NCI-H1694 treated with DMSO at 0.1 percent for 48 hours (cell line): ENCODE data around the gene HAP1.
"Not testable (repeated sequence)": the region's sequence is repeated elsewhere in the genome, so short reads cannot be mapped to it uniquely, and the experiment has no call there.

Experiments
- DNase-seq: peaks from one replicate; lab custom pipeline; 2025; lab: John Stamatoyannopoulos, UW

HAP1 gene

DNA sequence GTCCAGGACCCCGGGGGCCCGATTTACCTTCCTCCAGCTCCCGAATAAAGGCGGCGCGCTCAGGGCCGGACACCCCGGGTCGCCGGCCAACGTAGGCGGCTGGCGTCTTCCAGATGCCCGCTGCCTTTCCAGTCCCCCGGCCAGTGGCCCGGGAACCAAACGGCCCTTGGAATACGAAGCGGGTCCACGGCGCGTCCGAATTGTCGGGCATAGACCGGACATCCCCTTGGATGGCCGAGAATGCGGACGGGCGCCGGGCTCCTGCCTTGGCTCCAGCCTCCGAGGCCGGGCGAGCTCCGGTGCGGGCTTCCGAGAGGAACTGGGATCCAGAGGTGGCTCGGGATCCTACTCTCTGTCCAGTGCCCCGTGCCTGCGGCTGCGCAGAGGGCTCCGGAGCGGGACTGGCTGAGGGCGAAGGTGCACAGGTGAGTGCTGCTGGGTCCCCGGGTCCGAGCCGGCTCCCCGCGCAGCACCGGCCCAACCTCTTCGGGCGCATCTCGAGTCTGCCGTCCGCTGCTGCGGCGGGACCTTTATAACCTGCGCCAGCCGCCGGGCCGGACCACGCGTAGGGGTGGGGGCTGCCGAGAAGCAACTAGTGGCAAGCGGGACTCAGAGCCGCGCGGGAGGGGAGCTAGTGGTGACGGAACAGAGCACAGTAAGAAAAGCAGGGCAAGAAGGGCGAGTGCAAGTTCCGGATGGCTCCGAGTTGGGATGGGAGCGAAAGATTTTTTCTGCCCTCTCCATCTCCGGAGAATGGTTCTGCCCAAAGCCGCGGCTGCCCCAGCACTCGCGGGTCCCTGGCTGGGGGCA is at the start of gene HAP1:
Gene HAP1, minus strand, starts transcription at position 505 of the 810 bp plus-strand sequence. Its CDS starts 9 bp downstream, at position 496.
- DNase-seq = no peak

DNA sequence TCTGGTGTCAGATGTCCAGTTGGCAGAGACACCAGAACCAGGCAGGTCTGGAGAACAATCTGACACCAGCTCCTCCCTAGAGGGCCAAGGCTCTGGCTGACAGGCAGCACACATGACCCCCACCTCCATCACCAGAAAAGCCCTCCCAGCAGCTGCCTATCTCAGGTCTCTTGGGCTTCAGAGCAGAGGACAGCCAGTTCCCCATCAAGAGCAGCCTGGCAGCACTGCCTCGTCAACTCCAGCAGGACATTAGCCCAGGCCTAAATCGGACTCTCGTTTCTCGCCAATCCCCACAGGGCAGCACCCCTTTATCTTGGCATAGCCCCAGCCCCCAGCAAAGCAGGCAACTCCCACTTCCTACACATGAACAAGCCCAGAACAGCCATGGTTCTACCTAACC is 47.7 kb upstream of the HAP1 start:
- no peak for DNase-seq

DNA sequence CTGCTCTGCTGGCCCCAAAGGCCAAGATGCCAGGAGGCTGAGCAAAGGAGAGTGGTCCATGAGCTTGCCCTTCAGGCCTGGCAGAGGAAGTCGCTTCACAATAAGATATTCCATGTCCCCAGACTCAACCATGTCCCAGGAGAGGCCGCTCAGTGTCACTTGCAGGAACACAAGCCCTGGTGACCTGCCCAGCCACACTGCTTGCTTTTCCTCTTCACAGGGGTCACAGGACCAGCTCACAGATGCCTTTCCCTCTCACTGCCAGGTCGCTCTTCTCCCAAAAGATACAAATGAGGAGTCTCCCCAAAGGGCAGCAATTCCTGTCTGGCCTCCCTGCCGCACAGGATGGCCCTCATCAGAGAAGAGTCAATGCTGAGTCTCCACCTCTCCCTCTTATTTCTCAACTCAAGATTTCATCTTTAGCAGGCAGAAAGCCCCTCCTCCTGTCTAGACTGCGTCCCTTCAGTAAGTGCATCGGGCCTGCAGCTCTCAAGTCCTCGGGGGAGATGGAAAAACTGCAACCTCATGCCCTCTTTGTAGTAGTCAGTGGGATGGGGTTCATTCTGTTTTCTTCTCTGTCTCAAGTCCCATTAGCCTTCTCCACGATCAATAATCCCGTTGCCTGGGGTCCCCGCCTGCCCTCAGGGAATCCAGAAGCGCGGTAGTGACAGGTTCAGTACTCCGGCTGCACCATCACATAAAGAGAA is 47.1 kb upstream of the HAP1 start:
- no peak for DNase-seq

- DNase-seq = no peak
Measured at GRCh38 chr17:41779954-41780353, 45.5 kb upstream of the HAP1 start.

DNA sequence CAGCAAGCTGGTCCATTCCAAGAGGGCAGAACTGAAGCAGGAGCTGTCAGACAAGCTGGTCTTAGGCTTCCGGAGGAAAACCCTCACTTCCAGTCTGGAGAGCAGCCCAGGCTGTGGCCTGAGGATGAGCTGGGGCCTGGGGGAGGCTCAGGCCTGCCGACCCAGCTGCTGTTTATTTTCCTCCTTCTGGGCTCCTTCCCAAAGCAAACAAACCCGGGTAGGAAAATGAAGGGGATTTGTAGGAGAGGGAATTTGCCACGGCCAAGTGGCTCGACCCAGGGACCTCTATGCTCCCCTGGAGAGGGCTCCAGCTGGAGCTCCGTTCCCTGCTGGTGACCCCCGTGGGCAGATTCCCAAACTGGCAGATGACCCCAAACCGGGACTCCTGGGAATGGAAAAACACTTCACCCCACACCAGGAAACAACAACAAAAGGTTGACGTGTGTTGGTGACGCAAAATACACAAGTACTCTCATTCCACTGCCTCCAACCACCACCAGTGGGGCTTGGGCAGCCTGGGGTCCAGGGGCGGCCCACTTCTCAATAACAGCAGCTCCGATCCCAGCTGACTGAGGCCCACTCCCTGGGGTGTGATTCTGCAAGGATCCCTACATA is 43.2 kb upstream of the HAP1 start:
- peak; percentile 60 for DNase-seq

DNA sequence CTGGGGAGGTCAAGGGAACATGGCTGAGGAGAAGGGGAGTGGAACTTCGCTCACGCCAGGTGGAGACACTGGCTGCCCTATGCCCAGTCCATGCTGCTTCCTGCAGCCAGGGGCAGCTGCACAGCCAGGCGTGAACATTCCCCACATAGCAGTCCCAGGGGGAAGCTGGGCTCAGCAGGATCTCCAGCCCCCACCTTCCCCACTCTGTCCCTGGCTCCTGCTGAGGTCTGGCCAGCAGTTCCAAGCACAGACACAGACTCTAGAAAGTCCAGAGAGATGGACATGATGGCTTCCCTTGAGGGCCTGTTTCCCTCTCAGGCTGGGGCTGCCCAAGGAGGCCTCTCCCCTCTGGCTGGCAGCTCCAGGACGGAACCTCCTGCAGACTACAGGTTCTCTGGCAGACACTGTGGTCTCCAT is 42.7 kb upstream of the HAP1 start:
- DNase-seq = no peak

GRCh38 chr17:41776262-41776900 is 41.9 kb upstream of the HAP1 start:
- DNase-seq = not testable (repeated sequence)

GRCh38 chr17:41775394-41776226 is 41.2 kb upstream of the HAP1 start:
- DNase-seq = no peak

DNA sequence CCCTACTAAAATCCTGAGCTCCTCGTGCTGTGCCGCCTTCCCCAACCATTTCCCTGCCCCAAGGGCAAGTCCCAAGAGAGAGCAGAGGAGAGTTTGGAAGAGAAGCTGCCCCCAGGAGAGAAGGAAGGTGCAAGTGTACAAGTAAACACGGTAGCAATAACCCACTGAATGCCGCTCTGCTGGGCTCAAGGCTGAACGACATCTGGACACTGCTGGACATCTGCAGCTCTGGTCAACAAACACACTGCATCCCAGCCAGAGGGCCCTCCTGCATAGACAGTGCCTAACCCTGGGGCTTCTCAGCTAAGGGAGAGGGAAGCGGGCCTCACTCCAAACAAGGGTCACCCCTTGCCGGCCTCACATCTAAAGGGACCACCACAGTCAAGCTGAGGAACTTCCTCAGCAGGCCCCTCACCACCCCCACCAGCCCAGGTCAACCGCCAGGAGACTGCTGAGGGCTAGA is 39.3 kb upstream of the HAP1 start:
- no peak for DNase-seq

- DNase-seq = peak; percentile 29
Measured at GRCh38 chr17:41773190-41773588, 38.7 kb upstream of the HAP1 start.

- DNase-seq = no peak
Measured at GRCh38 chr17:41772586-41773189, 38.2 kb upstream of the HAP1 start.

GRCh38 chr17:41772218-41772585 is 37.8 kb upstream of the HAP1 start:
- DNase-seq = no peak

DNA sequence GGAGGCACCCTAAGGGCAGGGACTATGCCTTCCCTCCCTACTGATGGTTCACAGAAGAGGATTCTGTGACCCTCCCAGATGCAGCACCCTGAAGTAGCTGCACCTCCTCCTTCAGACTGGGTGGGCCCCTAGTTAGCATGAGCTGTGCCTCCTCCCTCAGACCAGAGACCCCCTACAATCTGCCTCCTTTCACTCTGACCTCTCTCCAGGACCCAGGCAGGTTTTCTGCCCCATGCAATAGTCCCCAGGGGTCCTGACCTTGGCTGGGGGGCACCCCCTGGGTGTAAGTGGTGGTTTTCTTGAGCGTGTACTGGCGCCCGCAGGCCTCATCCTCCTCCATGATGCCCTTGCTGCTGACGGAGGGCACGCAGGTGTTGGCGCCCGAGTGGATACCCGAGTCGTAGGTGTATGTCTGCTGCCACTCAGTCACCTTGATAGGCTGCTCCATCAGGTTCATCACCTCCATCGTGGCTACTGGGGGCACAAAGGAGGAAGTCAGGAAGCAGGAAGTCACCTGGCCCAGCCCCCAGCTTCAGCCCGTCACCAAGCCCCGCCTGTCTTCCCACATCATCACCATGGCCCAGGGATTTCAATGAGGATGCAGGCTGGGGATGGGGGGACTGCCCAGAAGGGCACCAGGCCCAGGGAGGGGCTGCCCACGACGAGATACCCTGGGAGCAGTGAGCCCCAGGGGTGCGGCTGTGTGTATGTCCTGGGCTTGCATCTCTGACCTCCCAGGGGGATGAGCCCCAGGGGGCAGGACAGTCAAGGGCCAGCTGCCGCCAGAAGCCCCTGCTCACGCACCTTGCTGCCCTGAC is 37.2 kb upstream of the HAP1 start:
- no peak for DNase-seq

DNA sequence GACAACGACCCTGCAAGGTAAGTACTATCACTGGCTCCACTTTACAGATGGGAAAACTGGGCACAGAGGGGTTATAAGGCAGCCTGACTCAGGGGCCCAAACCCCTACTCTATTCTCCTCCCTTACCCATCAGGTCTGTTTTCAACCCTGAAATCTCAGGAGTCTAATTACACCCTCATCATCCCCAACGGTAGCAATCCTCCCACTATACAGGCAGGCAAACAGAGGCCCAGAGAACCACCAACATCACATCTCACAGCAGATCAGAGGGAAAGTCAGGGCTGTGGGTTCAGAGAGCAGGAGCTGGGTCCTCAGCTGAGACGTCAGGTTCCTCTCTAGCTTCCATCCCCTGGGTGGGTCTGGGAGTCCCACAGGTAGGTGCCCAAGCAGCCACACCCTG is 35.5 kb upstream of the HAP1 start:
- DNase-seq = no peak

GRCh38 chr17:41769346-41769862 is 35.0 kb upstream of the HAP1 start:
- DNase-seq = no peak

DNA sequence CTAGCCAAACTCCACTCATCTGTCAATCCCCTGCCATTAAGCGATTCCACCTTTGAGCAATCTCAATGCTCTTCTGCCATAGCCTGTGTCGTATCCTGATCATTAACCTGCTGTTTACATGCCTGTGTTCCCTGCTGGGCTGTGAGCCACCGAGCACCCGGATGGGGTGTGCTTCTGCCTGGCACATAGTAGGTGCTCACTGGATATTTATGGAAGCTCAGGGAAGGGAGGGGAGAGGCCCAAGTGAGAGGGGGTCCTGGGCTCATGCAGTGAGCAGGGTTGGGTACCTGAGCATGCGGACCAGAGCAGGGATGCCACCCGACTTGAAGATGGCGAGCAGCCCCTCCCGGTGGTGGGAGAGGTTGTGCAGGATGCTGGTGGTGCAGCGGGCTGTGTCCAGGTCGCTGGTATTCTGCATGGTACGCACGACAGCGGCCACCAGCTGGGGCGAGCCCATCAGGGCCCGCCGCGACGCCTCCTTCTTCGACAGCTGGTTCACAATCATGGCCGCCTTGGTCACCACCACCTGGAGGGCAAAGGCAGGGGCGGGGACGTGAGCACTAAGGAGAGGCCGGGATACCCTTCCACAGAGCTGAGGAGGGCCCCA is 34.3 kb upstream of the HAP1 start:
- no peak for DNase-seq

DNA sequence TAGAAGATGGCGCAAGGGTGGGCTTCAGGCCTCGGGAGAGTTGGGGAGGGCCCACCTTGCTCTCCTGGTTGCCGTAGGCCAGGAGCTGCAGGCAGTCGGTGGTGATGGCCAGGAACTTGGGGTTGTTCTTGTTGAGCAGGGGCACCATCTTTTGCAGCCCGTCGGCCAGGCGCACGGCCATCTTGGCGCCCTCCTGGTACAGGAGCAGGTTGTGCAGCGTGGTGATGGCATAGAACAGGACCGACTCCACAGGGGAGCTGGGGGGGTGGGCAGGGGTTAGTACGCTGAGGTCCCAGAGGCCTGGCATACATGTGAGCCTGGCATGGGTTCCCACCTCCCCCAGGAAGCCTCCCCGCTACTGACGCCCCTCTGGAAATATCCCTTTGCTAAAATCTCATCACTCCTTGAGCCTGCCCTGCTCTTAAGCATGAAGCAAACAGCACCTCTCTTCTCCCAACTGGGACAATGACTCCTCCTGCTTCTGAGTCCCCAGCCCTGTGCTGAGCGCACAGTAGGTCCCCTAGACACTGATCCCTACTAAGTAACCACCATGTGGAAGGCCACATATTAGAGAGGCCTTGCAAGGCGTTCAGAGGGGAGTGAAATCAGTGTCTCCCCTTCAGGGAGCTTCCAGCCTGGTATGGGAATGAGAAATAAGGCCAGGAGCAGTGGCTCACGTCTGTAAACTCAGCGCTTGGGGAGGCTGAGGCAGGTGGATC is 33.0 kb upstream of the HAP1 start:
- no peak for DNase-seq

GRCh38 chr17:41766135-41766534 is 31.7 kb upstream of the HAP1 start:
- DNase-seq = no peak

- DNase-seq = no peak
Measured at GRCh38 chr17:41763327-41763726, 28.9 kb upstream of the HAP1 start.
